GM08714 (cell line): ENCODE measurements around the gene ALKBH3.
A peak's percentile ranks its signal among the peaks of the same experiment; 100 is the strongest.

Experiments
- H3K4me3 ChIP-seq: fragments of 200-500 bp; sonication (Bioruptor generic); 2 replicates; pipeline ENCODE4 v1.5.1; 2014; ENCODE audit warnings: mild to moderate bottlenecking, low read length, inconsistent platforms
- ZNF274 ChIP-seq: IDR thresholded peaks from 2 replicates; pipeline ENCODE4 v1.6.1; 2012; ENCODE audit warnings: mild to moderate bottlenecking, low read depth, low read length

The ALKBH3 gene

GRCh38 chr11:43933608-43934551 lies 53.2 kb downstream of the ALKBH3 start:
- no peak for TF ChIP-seq ZNF274
- no peak overlapping the region for H3K4me3 ChIP-seq

DNA sequence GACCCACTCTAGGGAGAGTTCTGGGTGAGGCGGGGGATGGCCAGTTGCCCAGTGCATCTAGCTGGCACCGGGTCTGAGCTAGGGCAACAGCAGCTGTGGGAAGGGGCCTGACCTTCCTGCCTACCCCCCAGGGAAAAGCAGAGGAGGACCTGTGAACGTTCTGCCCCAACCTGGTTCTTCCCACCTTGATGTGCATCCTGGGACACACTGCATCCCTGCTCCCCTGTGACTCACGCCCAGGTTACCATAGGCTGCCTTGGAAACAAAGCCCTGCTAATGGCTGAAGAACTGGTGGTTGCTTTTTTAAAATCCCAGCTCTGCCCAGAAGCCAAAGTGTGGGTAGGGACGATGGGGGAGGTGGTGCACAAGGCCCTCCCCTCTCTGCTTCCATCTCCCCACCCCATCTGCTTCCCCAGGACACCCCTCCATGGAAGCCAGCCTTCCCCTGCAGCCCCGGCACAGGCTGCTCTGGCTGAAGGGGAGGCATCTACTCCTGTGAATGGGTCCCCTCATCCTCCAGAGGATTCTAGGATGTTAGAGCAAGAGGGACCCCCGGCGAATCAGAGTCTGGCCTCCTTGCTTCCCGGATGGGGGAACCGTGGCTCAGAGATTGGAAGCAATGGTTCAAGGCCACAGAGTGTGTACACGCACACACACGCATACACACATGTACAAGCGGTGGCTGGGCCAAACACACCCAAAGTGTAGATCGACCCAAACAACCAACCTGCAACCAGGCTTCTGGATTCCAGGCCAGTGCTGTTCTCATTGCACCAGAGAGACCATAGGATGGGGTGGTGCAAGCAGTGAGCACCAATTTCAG lies 54.2 kb downstream of the ALKBH3 start:
- H3K4me3 ChIP-seq = no peak overlapping the region
- no peak for TF ChIP-seq ZNF274

DNA sequence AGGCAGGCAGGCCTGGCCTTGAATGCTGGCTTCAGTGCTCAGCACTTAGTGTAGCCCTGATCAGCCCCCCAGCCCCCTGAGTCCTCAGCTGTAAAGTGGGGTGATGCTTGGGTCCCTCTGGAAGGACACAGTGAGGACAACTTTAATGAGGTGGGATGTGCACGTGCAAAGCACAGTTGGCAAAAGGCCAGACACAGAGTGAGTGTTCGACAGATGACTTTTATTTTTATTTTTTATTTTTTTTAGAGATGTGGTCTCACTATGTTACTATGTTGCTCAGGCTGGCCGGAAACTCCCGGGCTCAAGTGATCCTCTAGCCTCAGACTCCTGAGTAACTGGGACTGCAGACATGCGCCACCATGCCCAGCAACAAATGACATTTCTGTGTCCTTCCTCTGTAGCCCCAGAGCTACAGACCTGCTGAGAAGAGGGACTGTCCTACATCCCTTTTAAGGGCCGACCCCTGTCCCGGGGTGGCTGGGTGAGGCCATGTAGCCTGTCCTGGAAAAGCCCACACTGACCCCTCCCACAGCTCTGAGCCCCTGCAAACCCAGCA lies 54.9 kb downstream of the ALKBH3 start:
- TF ChIP-seq ZNF274 = no peak
- H3K4me3 ChIP-seq = no peak overlapping the region

DNA sequence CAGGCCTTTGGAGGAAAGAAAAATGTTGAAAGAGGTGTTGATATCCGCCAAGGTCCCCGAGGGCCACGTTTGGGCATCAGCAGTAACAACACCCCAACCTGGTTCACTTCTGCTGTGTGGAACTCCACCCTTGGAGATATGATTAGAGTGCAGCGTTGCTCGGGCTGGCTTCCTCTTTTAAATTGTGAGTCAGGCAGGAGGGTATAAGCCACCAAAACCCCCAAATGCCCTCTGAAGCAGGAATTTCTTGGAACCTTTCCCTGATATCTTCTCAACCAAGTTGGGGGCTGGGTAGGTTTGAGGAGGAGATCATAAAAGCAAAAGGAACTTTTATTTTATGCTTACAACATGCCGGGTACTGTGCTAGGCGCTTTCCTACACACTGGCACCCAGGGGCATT lies 55.4 kb downstream of the ALKBH3 start:
- TF ChIP-seq ZNF274 = no peak
- H3K4me3 ChIP-seq = no peak overlapping the region

DNA sequence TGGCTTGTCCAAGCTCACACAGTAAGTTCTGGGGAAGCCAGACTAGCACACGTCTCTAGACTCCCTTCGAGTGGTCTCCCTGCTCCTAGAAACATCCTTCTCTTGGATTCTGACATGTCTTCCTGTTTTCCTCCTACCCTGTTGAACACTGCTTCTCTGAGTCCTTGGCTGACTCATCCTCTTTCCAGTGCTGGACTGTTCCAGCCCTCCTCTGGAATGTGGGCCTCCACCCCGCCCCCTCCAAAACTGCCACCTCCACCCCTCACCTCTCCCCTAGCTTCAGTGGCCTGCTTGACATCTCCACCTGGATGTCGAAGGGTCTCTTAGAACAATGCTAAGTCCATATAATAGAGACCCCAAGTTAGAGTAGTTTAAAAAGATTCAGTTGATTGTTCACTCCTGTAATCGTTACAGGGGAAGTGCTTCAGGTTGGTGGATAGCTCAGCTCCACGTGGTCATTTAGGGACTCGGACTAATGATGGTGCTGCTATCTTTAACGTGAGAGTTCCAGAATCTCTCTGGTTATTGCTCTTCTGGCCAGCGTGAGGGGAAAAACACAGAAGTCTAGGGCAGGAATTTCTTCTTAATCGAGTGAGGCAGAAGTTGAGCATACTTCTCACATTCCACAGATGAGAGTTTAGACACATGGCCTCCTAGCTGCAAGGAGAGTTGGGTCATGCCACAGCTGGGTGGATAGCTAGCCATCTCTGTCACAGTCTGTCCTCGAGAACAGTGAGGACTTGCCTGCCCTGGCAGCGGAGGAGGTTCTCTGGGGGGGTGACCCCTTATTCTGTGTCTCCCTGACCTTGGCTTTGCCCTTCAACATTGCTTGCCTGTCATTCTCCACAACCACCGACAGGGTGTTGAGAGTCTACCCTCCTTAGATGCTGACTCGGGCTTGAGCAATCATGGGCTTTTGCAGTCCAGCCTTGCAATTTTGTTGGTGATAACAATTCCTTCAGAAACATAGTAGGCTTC lies 57.1 kb downstream of the ALKBH3 start:
- no peak overlapping the region for H3K4me3 ChIP-seq
- no peak for TF ChIP-seq ZNF274

GRCh38 chr11:43941257-43941994 lies 60.8 kb downstream of the ALKBH3 start:
- H3K4me3 ChIP-seq = no peak overlapping the region; the same call in 1 of the 2 replicates
- TF ChIP-seq ZNF274 = no peak

DNA sequence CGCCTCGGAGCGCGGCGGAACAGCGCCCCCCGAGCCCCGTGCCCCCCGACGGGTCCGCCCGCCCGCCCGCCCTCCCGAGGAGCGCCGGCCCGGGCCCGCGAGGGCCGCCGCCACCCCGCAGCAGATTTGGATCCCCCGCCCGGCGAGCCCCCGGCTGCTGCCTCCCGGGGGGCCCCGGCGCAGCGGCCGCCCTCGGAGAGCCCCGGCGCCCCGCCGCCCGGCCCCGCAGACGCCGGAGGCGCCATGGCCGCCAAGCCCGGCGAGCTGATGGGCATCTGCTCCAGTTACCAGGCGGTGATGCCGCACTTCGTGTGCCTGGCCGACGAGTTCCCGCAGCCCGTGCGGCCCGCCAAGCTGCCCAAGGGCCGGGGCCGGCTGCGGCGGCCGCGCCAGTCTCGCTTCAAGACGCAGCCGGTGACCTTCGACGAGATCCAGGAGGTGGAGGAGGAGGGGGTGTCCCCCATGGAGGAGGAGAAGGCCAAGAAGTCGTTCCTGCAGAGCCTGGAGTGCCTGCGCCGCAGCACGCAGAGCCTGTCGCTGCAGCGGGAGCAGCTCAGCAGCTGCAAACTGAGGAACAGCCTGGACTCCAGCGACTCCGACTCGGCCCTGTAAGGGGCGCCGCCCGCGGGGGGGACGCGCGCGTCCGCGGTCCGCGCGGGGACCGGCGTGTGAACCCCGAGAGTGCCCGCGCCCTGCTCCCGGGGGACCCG lies 62.2 kb downstream of the ALKBH3 start:
- H3K4me3 ChIP-seq = peak overlapping the region; percentile 36; the same call in 1 of the 2 replicates
- no peak for TF ChIP-seq ZNF274

GRCh38 chr11:43943372-43943930 lies 62.8 kb downstream of the ALKBH3 start:
- TF ChIP-seq ZNF274 = no peak
- peak overlapping the region; percentile 36; the same call in 1 of the 2 replicates for H3K4me3 ChIP-seq

DNA sequence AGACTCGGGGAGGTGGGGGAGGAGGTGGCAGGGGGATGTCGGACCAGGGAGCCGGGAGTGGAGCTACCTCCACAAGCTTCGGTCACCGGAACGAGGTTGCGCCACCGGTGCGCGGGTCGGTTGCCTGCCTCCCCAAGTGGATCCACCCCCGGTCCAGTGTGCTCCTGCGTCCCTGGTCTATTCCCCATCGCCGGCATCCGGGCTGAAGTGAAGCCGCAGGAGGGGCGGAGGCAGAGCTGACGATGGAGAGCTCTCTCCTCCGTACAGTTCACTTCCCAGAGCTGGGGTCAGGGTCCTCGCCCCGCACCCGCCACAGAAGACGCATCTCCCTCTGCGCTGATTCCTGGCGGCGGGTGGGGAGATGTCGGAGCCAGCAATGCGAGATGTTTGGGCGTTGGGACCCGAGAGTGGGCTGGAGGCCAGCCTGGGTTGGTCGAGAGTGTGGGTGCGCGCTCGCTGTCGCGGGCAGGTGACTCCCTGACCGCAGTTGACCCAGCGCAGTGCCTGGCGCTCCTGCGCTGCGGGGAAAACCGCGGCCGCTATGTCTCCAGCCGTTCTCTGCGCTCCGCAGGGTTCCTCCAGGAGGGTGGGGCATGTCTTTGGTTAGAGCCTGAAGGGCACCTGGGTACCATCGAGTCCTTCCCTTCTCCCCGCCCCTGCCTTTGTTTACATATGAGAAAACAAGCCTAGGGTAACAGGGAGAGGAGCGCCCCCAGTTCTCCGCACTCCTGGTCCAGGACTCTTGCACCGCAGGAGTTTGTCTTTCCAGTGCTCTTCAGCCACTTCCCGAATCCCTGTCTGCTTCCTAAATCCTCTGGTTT lies 63.5 kb downstream of the ALKBH3 start:
- H3K4me3 ChIP-seq = no peak overlapping the region

GRCh38 chr11:43944761-43945311 lies 64.2 kb downstream of the ALKBH3 start:
- H3K4me3 ChIP-seq = no peak overlapping the region
- no peak for TF ChIP-seq ZNF274

More for the DNA sequence above, 63.5 kb downstream of the ALKBH3 start:
- no peak for TF ChIP-seq ZNF274
